Measurements from ENCODE around the gene PCDH11Y. TPM values are rescaled to one million over a fixed set of nuclear protein-coding genes. Genes with fewer than 3 reads are reported as not detected.
"Not testable (repeated sequence)": the region's sequence is repeated elsewhere in the genome, so short reads cannot be mapped to it uniquely, and the experiment has no call there.

Gene PCDH11Y
- total RNA-seq: not detected
- long read RNA-seq: 0 reads

GRCh38 chrY:5000057-5000456 lies at the start of gene PCDH11Y:
TSS of gene PCDH11Y (plus strand) at chrY:5000296. CDS start at chrY:5057100, 56,804 bp downstream.
- no CpG with 5 or more reads among the region's 21 CpGs for WGBS (ENCODE audit: insufficient coverage, low coverage, low lambda C conversion rate, missing lambda C conversion rate)
- H3K4me1 ChIP-seq: not testable (repeated sequence)

GRCh38 chrY:4967894-4968293 lies 32.2 kb upstream of the PCDH11Y start:
- H3K27ac ChIP-seq; intact Hi-C loops (cut with DNase I); H3K27me3 ChIP-seq; H3K4me3 ChIP-seq; H3K9me3 ChIP-seq; H3K36me3 ChIP-seq; H3K4me1 ChIP-seq; DNase-seq; ATAC-seq: not testable (repeated sequence)
- WGBS (ENCODE audit: insufficient coverage, low coverage, low lambda C conversion rate, missing lambda C conversion rate): no CpG with 5 or more reads among the region's 4 CpGs

More at GRCh38 chrY:5000057-5000456, at the start of gene PCDH11Y:
- H3K4me3 ChIP-seq; H3K27ac ChIP-seq; H3K36me3 ChIP-seq; H3K9me3 ChIP-seq; intact Hi-C loops (cut with DNase I); DNase-seq; H3K27me3 ChIP-seq: not testable (repeated sequence)
- ATAC-seq: peak in 1 of 4 donors; percentile 10

GRCh38 chrY:4991743-4992400 lies 8.2 kb upstream of the PCDH11Y start:
- H3K36me3 ChIP-seq; intact Hi-C loops (cut with DNase I); H3K4me1 ChIP-seq; H3K9me3 ChIP-seq; H3K27ac ChIP-seq; H3K27me3 ChIP-seq; H3K4me3 ChIP-seq; DNase-seq: not testable (repeated sequence)
- peak; percentile 71 to 85 (median 78) for ATAC-seq
- WGBS (ENCODE audit: insufficient coverage, low coverage, low lambda C conversion rate, missing lambda C conversion rate): no CpG with 5 or more reads among the region's 8 CpGs

GRCh38 chrY:4994892-4995291 lies 5.2 kb upstream of the PCDH11Y start:
- H3K4me3 ChIP-seq; intact Hi-C loops (cut with DNase I); H3K36me3 ChIP-seq; H3K27me3 ChIP-seq; H3K9me3 ChIP-seq; ATAC-seq; DNase-seq; H3K4me1 ChIP-seq; H3K27ac ChIP-seq: not testable (repeated sequence)
- WGBS (ENCODE audit: insufficient coverage, low coverage, low lambda C conversion rate, missing lambda C conversion rate): no CpG with 5 or more reads among the region's 5 CpGs

GRCh38 chrY:5002476-5003184 lies 2.5 kb downstream of the PCDH11Y start:
- H3K4me1 ChIP-seq; DNase-seq; H3K27me3 ChIP-seq; ATAC-seq; intact Hi-C loops (cut with DNase I); H3K27ac ChIP-seq; H3K4me3 ChIP-seq; H3K36me3 ChIP-seq; H3K9me3 ChIP-seq: not testable (repeated sequence)
- 20% methylated on average over 1 of the region's 55 CpGs for WGBS (ENCODE audit: insufficient coverage, low coverage, low lambda C conversion rate, missing lambda C conversion rate)

- intact Hi-C loops (cut with DNase I); H3K27ac ChIP-seq; H3K36me3 ChIP-seq; H3K4me3 ChIP-seq; H3K9me3 ChIP-seq; H3K27me3 ChIP-seq; H3K4me1 ChIP-seq; DNase-seq; ATAC-seq: not testable (repeated sequence)
These were observed 39.0 kb downstream of the PCDH11Y start for GRCh38 chrY:5038972-5039523.

- H3K27ac ChIP-seq; H3K27me3 ChIP-seq; H3K36me3 ChIP-seq; H3K4me3 ChIP-seq; H3K9me3 ChIP-seq; ATAC-seq; H3K4me1 ChIP-seq; intact Hi-C loops (cut with DNase I); DNase-seq: not testable (repeated sequence)
- no CpG with 5 or more reads among the region's 3 CpGs for WGBS (ENCODE audit: insufficient coverage, low coverage, low lambda C conversion rate, missing lambda C conversion rate)
These were observed 82.9 kb downstream of the PCDH11Y start for GRCh38 chrY:5083017-5083416.

GRCh38 chrY:5182998-5183397 lies 182.9 kb downstream of the PCDH11Y start:
- H3K4me3 ChIP-seq; H3K9me3 ChIP-seq; H3K36me3 ChIP-seq; ATAC-seq; H3K27me3 ChIP-seq; H3K27ac ChIP-seq; DNase-seq; H3K4me1 ChIP-seq; intact Hi-C loops (cut with DNase I): not testable (repeated sequence)
- WGBS (ENCODE audit: insufficient coverage, low coverage, low lambda C conversion rate, missing lambda C conversion rate): no CpG with 5 or more reads among the region's 2 CpGs

- H3K4me3 ChIP-seq; H3K4me1 ChIP-seq; H3K9me3 ChIP-seq; H3K36me3 ChIP-seq; H3K27ac ChIP-seq; H3K27me3 ChIP-seq; intact Hi-C loops (cut with DNase I); ATAC-seq; DNase-seq: not testable (repeated sequence)
- no CpG with 5 or more reads among the region's 2 CpGs for WGBS (ENCODE audit: insufficient coverage, low coverage, low lambda C conversion rate, missing lambda C conversion rate)
These were observed 215.0 kb downstream of the PCDH11Y start for GRCh38 chrY:5215116-5215515.

- not testable (repeated sequence) for ATAC-seq
These were observed 324.8 kb downstream of the PCDH11Y start for GRCh38 chrY:5324931-5325330.

GRCh38 chrY:5342220-5342619 lies 342.1 kb downstream of the PCDH11Y start:
- H3K4me1 ChIP-seq; H3K27me3 ChIP-seq; H3K4me3 ChIP-seq; ATAC-seq; intact Hi-C loops (cut with DNase I); H3K27ac ChIP-seq; H3K9me3 ChIP-seq; H3K36me3 ChIP-seq; DNase-seq: not testable (repeated sequence)
- no CpG with 5 or more reads among the region's 3 CpGs for WGBS (ENCODE audit: insufficient coverage, low coverage, low lambda C conversion rate, missing lambda C conversion rate)

More at GRCh38 chrY:5324931-5325330, 324.8 kb downstream of the PCDH11Y start:
- H3K36me3 ChIP-seq; H3K27me3 ChIP-seq; H3K9me3 ChIP-seq; DNase-seq; H3K27ac ChIP-seq; H3K4me3 ChIP-seq; intact Hi-C loops (cut with DNase I); H3K4me1 ChIP-seq: not testable (repeated sequence)
- WGBS (ENCODE audit: insufficient coverage, low coverage, low lambda C conversion rate, missing lambda C conversion rate): no CpG with 5 or more reads among the region's 7 CpGs

All from right lobe of liver (tissue), 6 donors.